GM12801 (cell line): Measurements from ENCODE around the gene PRKAG2.

Experiments used
- TF ChIP-seq, protein P1 (sequence below): IDR thresholded peaks from one replicate; pipeline ENCODE4 v1.5.1; 2011; ENCODE audit warnings: control low read depth; ENCODE audit not compliant: insufficient read length; ENCODE audit errors: extremely low read depth

Gene PRKAG2

DNA sequence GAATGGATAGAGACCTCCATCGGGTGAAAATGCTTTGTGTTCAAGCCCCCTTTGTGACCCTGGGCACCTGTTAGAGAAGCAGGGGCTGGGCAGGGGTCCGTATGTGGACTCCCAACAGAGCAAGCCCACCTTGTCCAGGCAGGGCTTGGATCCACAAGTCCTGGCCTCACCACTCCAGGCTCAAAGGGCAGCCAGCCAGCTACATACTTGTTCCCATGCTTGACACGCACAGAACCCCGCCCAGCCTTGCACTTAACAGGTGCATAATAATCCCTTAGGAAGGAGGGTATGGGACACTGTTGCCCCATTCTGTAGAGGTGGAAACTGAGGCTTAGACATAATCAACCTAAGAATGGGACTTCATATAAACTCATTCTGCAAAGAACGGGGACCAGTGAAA is 160.6 kb downstream of the PRKAG2 start:
- TF ChIP-seq, protein P1, sequence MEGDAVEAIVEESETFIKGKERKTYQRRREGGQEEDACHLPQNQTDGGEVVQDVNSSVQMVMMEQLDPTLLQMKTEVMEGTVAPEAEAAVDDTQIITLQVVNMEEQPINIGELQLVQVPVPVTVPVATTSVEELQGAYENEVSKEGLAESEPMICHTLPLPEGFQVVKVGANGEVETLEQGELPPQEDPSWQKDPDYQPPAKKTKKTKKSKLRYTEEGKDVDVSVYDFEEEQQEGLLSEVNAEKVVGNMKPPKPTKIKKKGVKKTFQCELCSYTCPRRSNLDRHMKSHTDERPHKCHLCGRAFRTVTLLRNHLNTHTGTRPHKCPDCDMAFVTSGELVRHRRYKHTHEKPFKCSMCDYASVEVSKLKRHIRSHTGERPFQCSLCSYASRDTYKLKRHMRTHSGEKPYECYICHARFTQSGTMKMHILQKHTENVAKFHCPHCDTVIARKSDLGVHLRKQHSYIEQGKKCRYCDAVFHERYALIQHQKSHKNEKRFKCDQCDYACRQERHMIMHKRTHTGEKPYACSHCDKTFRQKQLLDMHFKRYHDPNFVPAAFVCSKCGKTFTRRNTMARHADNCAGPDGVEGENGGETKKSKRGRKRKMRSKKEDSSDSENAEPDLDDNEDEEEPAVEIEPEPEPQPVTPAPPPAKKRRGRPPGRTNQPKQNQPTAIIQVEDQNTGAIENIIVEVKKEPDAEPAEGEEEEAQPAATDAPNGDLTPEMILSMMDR: no peak

- TF ChIP-seq, protein P1: no peak
These were observed 161.1 kb downstream of the PRKAG2 start for GRCh38 chr7:151715666-151716315.

- TF ChIP-seq, protein P1: no peak
These were observed 162.7 kb downstream of the PRKAG2 start for GRCh38 chr7:151714201-151714600.

DNA sequence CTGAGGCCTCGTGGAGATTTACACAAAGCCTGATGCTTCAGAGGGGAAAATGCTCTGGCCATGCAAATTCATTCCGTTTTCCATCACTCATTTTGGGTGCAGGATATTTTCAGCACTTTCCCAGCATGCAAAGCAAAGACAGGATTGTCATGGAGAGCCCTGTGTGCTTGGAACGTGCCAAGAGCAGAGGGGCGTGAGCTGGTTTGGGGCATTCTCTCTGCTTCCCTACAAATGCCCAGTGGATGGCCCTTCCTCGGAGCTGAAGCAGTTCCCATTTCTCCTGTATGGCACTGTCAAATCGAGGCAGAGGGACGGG is 164.1 kb downstream of the PRKAG2 start:
- TF ChIP-seq, protein P1: no peak

DNA sequence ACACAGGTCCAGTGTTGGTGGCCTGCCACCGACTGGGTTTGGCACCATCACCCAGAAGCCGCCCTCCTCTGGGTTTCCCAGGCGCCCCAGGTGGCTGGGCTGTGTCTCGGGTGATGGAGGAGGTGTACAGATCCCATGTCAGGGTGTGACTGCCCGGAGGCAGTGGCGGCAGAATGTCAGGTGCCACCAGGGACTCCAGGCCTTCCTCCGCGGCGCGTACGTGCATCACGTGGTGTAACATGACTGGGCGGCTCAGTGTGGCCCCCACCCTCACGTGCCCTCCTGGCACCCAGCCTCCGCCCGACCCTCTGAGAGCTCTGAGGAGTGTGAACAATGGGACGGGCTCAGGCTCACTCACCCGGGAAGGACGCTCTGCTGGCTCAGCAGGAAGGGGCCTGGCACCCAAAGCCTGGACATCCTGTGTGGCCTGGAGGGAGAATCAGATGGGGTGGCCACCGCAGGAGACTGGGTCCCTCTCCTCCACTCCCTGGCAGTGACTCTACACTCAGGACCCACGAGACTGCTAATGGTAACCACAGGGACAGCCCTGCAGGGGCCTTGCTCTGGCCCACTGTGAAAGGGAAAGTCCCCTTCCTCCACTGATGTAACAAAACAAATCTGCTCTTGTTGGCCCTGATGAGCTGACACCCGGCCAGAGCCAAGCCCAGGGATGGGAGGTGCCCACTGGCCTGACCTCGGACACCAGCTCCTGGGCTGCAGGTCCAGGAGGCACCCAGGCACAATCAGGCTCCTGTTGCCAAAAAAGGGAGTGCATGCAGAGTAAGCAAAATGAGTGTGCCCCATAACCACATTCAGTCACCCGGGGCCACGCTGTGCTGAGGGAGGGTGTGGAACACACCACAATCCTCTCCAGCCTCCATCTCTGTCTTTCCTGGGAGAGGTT is 164.8 kb downstream of the PRKAG2 start:
- TF ChIP-seq, protein P1: no peak

GRCh38 chr7:151711435-151711872 is 165.5 kb downstream of the PRKAG2 start:
- TF ChIP-seq, protein P1: no peak

GRCh38 chr7:151710646-151711434 is 166.1 kb downstream of the PRKAG2 start:
- TF ChIP-seq, protein P1: no peak
